HepG2 (cell line): ENCODE results near the gene RCN1. TPM values are rescaled to one million over a fixed set of nuclear protein-coding genes. Genes with fewer than 3 reads are reported as not detected.

Experiments
- ATAC-seq: fragments of 200-7000 bp; cut with Tn5 transposase; 3 replicates; pipeline ENCODE4 v1.9.1; 2020; ENCODE audit warnings: mild to moderate bottlenecking, moderate library complexity
- BruUV-seq: library from RNA; stranded (reverse); fragments of 400-500 nt; replicated peaks from 2 replicates; lab custom pipeline; 2021; lab: Mats Ljungman, UMichigan
- CTCF ChIA-PET: fragments of 300-600 bp; formaldehyde crosslinking; extraction: SDS; loops from one replicate; lab custom pipeline; 2021; ENCODE audit warnings: low total read pairs, inconsistent platforms, low intra/inter-chr PET ratio; lab: Yijun Ruan, JAX
- POLR2A ChIA-PET: fragments of 350-600 bp; sonication (Branson Sonifier 250); formaldehyde crosslinking; loops from one replicate; lab custom pipeline; 2020; ENCODE audit warnings: antibody characterized with exemption, inconsistent platforms; lab: Yijun Ruan, JAX
- DNase-seq: peaks from one replicate; pipeline ENCODE4 v3.0.0-alpha.2; 2015; ENCODE audit warnings: low spot score
- FAIRE-seq: peaks from 3 replicates; lab custom pipeline; 2011; peaks lifted over from hg19 to GRCh38; lab: Jason Lieb, UNC
- H2AFZ ChIP-seq: one replicate; pipeline ENCODE4 v1.6.1; 2011; ENCODE audit warnings: low read length, inconsistent platforms
- H3K27ac ChIP-seq: fragments of 300-600 bp; 3 replicates; pipeline ENCODE4 v1.8.0; 2011; ENCODE audit warnings: mixed run types, mild to moderate bottlenecking, mixed read lengths, low read length, inconsistent platforms; ENCODE audit not compliant: insufficient read depth; ENCODE audit errors: extremely low read length
- H3K27me3 ChIP-seq, 2 experiments: fragments of 200-600 bp in 1 of 2; 2 replicates in 1 of 2; 3 replicates in 1 of 2; pipeline versions ENCODE4 v1.6.0 to v1.8.0; 2011; ENCODE audit warnings: low read length in 2 of 2, mild to moderate bottlenecking in 2 of 2, moderate library complexity in 2 of 2, inconsistent platforms in 1 of 2; ENCODE audit not compliant: insufficient read depth in 2 of 2, control insufficient read depth in 1 of 2
- H3K36me3 ChIP-seq, 2 experiments: fragments of 200-600 bp in 1 of 2; replicated peaks in 1 of 2; 2 replicates in 1 of 2; 3 replicates in 1 of 2; pipeline versions ENCODE4 v1.5.1 to v1.8.0; 2011; ENCODE audit warnings: low read length in 2 of 2, inconsistent platforms in 1 of 2; ENCODE audit not compliant: insufficient read depth in 2 of 2, control insufficient read depth in 1 of 2
- H3K4me1 ChIP-seq: 2 replicates; pipeline ENCODE4 v1.5.1; 2012; ENCODE audit warnings: low read length, inconsistent platforms; ENCODE audit not compliant: insufficient read depth
- H3K4me2 ChIP-seq: 2 replicates; pipeline ENCODE4 v1.6.0; 2011; ENCODE audit warnings: low read depth, low read length, inconsistent platforms
- H3K4me3 ChIP-seq, 3 experiments: fragments of 200-600 bp in 1 of 3; sonication (generic), shearing (Covaris generic) in 1 of 3; replicated peaks in 1 of 3; 2 replicates each; pipeline ENCODE4 v1.5.1; 2011 to 2016; ENCODE audit warnings: low read length in 3 of 3, inconsistent platforms in 2 of 3, low read depth in 2 of 3, mild to moderate bottlenecking in 2 of 3, control low read depth in 1 of 3, mixed read lengths in 1 of 3; ENCODE audit not compliant: insufficient read depth in 1 of 3
- H3K79me2 ChIP-seq: one replicate; pipeline ENCODE4 v1.6.1; 2011; ENCODE audit warnings: low read length, inconsistent platforms; ENCODE audit not compliant: insufficient read depth
- H3K9ac ChIP-seq: 2 replicates; pipeline ENCODE4 v1.6.0; 2011; ENCODE audit warnings: mild to moderate bottlenecking, low read depth, low read length, inconsistent platforms; ENCODE audit not compliant: insufficient read depth
- H3K9me3 ChIP-seq: 2 replicates; pipeline ENCODE4 v1.5.1; 2012; ENCODE audit warnings: mild to moderate bottlenecking, low read length
- H4K20me1 ChIP-seq: 2 replicates; pipeline ENCODE4 v1.6.0; 2011; ENCODE audit warnings: inconsistent platforms, mild to moderate bottlenecking, low read length, moderate library complexity; ENCODE audit not compliant: insufficient read depth
- FOXK2 ChIP-seq: fragments of 450-650 bp; IDR thresholded peaks from 2 replicates; pipeline ENCODE4 v1.6.1; 2016
- IRF2 ChIP-seq: IDR thresholded peaks from 2 replicates; pipeline ENCODE4 v1.6.1; 2018; ENCODE audit warnings: missing genetic modification reagents, missing compliant biosample characterization
- MAFG ChIP-seq: sonication (generic); formaldehyde crosslinking; IDR thresholded peaks from 2 replicates; pipeline ENCODE4 v1.5.1; 2020; ENCODE audit warnings: mild to moderate bottlenecking, missing genetic modification reagents
- MEIS1 ChIP-seq: sonication (generic); formaldehyde crosslinking; IDR thresholded peaks from 2 replicates; pipeline ENCODE4 v1.9.0; 2021; ENCODE audit warnings: mild to moderate bottlenecking, missing genetic modification reagents, moderate library complexity, borderline replicate concordance
- MXD3 ChIP-seq: IDR thresholded peaks from 2 replicates; pipeline ENCODE4 v1.6.1; 2016; ENCODE audit warnings: mild to moderate bottlenecking, missing biosample characterization, missing genetic modification reagents
- SKI ChIP-seq: fragments of 450-650 bp; IDR thresholded peaks from one replicate; pipeline ENCODE4 v1.6.1; 2018; ENCODE audit warnings: mild to moderate bottlenecking; ENCODE audit not compliant: partially characterized antibody
- TFAP4 ChIP-seq: sonication (generic); IDR thresholded peaks from 2 replicates; pipeline ENCODE4 v1.6.1; 2016; ENCODE audit warnings: low read depth, borderline replicate concordance
- ZNF317 ChIP-seq: sonication (generic); formaldehyde crosslinking; IDR thresholded peaks from 2 replicates; pipeline ENCODE4 v1.5.0; 2020; ENCODE audit warnings: mild to moderate bottlenecking, missing genetic modification reagents
- ZNF501 ChIP-seq: sonication (generic); formaldehyde crosslinking; IDR thresholded peaks from 2 replicates; pipeline ENCODE4 v1.5.1; 2020; ENCODE audit warnings: mild to moderate bottlenecking, moderate library complexity, missing genetic modification reagents
- WGBS: methylation state at CpG from one replicate; pipeline ENCODE4 v1.1.6; 2017; ENCODE audit warnings: low lambda C conversion rate; 5-methylcytosine and 5-hydroxymethylcytosine counted together
- in situ Hi-C: cut with HindIII; loops from 2 replicates; pipeline ENCODE4 v1.10.0; 2017; ENCODE audit warnings: low pct_unique_long_range_greater_than_20kb; ENCODE audit not compliant: extremely low pct_ligation_motif_present
- intact Hi-C: fragments of 100-400 bp; cut with micrococcal nuclease; formaldehyde crosslinking; loops from one replicate; pipeline ENCODE4 v1.10.0; 2022; ENCODE audit not compliant: unreplicated experiment
- polyA plus RNA-seq, 8 experiments: library from polyadenylated mRNA; depleted of rRNA in 3 of 8; stranded (reverse) in 7 of 8; unstranded in 1 of 8; fragments of >200 nt; fragmentation: Illumina TruSeq in 4 of 8; extraction: Trizol in 4 of 8; gene quantifications; 2 replicates each; pipeline versions ENCODE4 v1.2.1 to v1.2.3, GENCODE V29; 2011 to 2016; ENCODE audit warnings: low read depth in 4 of 8, missing spikeins in 1 of 8, mixed read lengths in 1 of 8; ENCODE audit not compliant: insufficient read depth in 1 of 8
- total RNA-seq, 5 experiments: library from RNA; depleted of rRNA; stranded (reverse); fragments of >200 nt; fragmentation: Illumina TruSeq; extraction: Trizol; gene quantifications; 2 replicates each; pipeline ENCODE4 v1.2.3, GENCODE V29; 2016; ENCODE audit warnings: low read depth in 1 of 5

RCN1 gene
- total and polyA plus RNA-seq, 2 of the 13 experiments (the other 11 are each of a cell fraction or from before 2014, with no cell fraction given), result 22.0 to 28.5 TPM

GRCh38 chr11:32082346-32082986 lies 8.4 kb upstream of the RCN1 start (continued):
- no peak for TF ChIP-seq SKI
- no peak for TF ChIP-seq FOXK2
- TF ChIP-seq MEIS1 (CRISPR knock-in tag), result no peak
- no peak for TF ChIP-seq ZNF317
- no peak for TF ChIP-seq MXD3 (CRISPR knock-in tag)

- Histone ChIP-seq H4K20me1 (no peaks in the 10 kb centered on the region), H3K4me1 (peaks cover 18% of the 10 kb centered on the region), H3K9me3 (no peaks in the 10 kb centered on the region), H3K4me2 (no peak overlapping the region), H3K79me2 (no peaks in the 10 kb centered on the region), H3K9ac (no peak overlapping the region), H3K27ac (no peak overlapping the region), H3K4me3 (no peak overlapping the region), H3K27me3 (peaks cover 0 to 60% of the 10 kb centered on the region in 2 experiments; a peak in 4 of 5 replicates)
- WGBS, result 22% methylated on average over 1 of the region's 1 CpG
- FAIRE-seq, result no peak
- no peak for ATAC-seq
- in situ Hi-C loops, result no loop called here
- intact Hi-C loops, result no loop called here
- POLR2A ChIA-PET, result no interaction called here
- TF ChIP-seq TFAP4 (no peak), ZNF501 (CRISPR knock-in tag) (no peak), IRF2 (CRISPR knock-in tag) (no peak), MAFG (no peak)
- TF ChIP-seq, all 625 proteins: peak for 0
- CTCF ChIA-PET, result no interaction called here
- DNase-seq, result no peak
- no TSS peak for BruUV-seq
- Histone ChIP-seq H3K36me3 (no peaks in the 10 kb centered on the region), H2AFZ (no peak overlapping the region)
Observed at GRCh38 chr11:32087597-32087996, 3.3 kb upstream of the RCN1 start.
